Measurements from ENCODE around the gene LIMS2.

The LIMS2 gene

DNA sequence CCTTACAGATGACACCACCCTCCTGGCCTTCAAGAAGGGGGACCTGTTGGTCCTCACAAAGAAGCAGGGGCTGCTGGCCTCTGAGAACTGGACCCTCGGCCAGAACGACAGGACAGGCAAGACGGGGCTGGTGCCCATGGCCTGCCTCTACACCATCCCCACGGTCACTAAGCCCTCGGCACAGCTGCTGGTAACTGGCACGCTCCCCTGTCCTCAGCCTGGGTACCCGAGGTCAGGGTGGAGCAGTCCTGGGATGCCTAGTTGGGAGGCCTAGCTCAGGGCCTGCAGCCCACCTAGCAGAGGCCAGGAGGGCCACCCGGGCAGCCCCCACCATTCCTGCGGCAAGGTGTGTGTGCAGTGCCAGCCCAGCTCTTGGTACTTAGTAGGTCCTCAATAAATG, 45.7 kb downstream of the LIMS2 start:
- no peak for DNase-seq (ENCODE audit: low read depth)
- H3K4me3 ChIP-seq (ENCODE audit: control insufficient read depth, low read depth, low read length), result no peak overlapping the region
- TF ChIP-seq, protein P1, sequence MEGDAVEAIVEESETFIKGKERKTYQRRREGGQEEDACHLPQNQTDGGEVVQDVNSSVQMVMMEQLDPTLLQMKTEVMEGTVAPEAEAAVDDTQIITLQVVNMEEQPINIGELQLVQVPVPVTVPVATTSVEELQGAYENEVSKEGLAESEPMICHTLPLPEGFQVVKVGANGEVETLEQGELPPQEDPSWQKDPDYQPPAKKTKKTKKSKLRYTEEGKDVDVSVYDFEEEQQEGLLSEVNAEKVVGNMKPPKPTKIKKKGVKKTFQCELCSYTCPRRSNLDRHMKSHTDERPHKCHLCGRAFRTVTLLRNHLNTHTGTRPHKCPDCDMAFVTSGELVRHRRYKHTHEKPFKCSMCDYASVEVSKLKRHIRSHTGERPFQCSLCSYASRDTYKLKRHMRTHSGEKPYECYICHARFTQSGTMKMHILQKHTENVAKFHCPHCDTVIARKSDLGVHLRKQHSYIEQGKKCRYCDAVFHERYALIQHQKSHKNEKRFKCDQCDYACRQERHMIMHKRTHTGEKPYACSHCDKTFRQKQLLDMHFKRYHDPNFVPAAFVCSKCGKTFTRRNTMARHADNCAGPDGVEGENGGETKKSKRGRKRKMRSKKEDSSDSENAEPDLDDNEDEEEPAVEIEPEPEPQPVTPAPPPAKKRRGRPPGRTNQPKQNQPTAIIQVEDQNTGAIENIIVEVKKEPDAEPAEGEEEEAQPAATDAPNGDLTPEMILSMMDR (conservative IDR thresholded peaks at IDR 0.05; ENCODE audit: control insufficient read depth, insufficient read depth, low read depth, low read length), result no peak

DNA sequence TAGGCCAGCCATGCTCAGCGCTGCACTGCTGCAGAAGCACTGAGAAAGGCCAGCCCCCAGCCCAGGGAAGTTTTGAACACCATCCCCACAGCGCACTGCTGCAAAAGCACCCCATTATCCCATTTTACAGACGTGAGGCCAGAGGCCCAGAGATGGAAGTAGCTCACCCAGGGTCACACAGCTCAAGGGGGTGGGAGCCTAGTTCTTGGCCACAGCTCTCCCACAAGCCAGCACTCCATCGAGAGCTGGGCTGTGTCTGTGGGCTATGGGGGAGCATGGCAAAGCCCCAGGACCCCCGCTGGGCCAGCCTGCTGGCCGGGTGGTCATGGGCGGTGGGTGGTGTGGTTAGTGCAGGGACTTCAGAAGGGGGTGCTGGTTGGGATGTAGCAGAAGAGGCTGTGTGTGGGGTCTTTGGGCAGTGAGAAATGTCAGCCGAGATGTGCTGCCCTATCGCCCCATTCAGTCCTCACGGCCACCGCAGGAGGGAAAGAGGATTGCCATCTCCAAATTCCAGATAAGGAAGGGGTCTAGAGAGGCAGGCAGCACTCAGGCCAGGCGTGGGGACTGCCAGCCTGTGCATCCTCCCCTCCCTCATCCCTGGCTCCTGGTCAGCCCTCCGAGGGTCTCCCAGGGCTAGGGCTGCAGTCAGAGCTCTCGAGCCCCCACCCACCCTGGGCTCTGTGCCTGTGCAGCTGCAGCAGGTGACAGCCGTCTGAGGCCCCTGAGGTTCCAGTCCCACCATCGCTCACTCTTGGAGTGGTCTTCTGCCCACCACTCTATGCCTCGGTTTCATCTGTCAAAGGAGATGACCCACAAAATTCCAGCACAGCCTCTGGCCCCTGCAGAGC, 46.3 kb downstream of the LIMS2 start:
- TF ChIP-seq, protein P1 (conservative IDR thresholded peaks at IDR 0.05; ENCODE audit: control insufficient read depth, insufficient read depth, low read depth, low read length), result no peak
- DNase-seq (ENCODE audit: low read depth), result no peak
- no peak overlapping the region for H3K4me3 ChIP-seq (ENCODE audit: control insufficient read depth, low read depth, low read length)

DNA sequence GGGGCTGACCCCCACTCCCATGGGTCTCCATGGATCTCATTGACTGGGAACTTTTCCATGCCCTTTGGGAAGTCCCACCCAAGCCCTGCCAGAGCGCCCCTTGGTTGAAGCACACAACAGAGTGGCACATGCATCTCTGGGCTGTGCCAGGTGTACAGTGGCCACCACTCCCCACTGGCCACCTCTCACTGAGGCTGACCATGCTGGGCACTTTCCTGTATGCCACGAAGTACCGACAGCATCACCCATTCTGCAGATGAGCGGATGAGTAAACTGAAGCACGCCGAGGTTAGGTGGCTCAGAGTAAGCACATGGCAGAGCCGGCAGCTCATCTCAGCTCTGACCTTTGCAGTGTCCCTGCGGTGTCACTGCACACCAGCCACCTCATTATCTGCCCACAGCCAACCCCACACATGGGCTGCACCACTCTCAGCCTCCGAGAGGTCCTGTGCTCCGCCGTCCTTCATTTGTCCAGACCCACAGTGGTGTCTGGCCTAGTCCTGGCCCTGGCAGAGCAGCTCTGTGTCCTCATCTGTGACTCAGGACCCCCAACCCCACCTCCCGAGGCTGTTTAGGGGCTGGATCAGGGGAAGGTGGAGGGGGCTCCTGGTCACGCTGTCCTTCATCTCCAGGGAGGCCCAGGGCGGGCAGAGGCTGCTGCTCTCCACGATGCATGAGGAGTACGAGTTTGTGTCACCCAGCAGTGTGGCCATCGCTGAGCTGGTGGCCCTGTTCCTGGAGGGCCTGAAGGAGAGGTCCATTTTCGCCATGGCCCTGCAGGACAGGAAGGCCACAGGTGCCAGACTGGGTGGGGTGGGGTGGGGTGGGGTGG, 47.4 kb downstream of the LIMS2 start:
- DNase-seq (ENCODE audit: low read depth), result no peak
- TF ChIP-seq, protein P1 (conservative IDR thresholded peaks at IDR 0.05; ENCODE audit: control insufficient read depth, insufficient read depth, low read depth, low read length), result no peak
- no peak overlapping the region for H3K4me3 ChIP-seq (ENCODE audit: control insufficient read depth, low read depth, low read length)

DNA sequence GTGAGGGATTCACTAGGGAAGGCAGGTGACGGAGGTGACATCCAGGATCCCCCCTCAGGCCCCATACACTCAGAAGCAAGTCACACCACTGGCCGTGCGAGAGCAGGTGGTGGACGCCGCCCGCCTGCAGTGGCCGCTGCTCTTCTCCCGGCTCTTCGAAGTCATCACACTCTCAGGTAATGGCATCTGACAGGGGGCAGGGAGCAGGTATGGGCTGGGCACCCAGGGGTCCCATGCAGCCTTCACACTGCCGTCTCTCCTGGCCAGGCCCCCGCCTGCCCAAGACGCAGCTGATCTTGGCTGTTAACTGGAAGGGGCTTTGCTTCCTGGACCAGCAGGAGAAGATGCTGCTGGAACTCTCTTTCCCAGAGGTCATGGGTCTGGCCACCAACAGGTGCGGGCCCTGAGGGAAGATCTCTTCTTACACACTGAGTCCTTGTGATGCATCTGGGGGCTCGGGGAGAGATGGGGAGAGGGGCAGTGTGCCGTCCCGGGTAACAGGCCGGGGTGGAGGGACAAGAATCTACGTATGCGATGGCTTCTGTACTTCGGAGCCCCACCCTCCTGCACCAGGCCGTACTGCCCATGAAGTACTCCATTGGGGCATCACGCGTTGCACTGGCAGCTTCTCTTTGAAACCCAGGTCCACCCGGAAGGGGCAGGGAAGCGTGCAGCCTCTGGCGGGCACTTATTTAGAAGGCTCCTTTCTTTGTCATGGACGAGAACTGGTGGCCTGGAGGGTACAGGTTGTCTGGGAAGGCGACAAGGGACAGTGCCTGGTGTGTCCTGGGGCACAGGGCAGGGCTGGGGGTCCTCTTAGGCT, 48.2 kb downstream of the LIMS2 start:
- TF ChIP-seq, protein P1 (conservative IDR thresholded peaks at IDR 0.05; ENCODE audit: control insufficient read depth, insufficient read depth, low read depth, low read length), result no peak
- no peak overlapping the region for H3K4me3 ChIP-seq (ENCODE audit: control insufficient read depth, low read depth, low read length)
- no peak for DNase-seq (ENCODE audit: low read depth)

DNA sequence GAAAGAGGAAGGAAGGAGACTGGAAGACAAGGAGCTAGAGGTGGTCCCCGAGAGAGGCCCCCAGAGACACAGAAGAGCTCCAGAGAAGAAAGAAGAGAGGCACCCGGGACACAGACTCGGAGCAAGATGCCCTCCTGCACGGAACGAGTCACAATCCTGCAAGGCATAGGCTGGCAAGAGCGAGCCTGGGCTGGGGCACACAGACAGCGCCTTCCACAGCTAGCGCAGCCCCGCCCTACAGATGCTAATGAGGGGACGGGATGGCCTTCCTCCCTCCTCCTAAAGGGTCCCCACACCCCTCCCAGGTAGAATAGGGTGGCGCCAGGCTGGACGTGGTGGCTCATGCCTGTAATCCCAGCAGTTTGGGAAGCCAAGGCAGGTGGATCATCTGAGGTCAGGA, 49.2 kb downstream of the LIMS2 start:
- DNase-seq (ENCODE audit: low read depth), result no peak
- TF ChIP-seq, protein P1 (conservative IDR thresholded peaks at IDR 0.05; ENCODE audit: control insufficient read depth, insufficient read depth, low read depth, low read length), result no peak
- no peak overlapping the region for H3K4me3 ChIP-seq (ENCODE audit: control insufficient read depth, low read depth, low read length)

DNA sequence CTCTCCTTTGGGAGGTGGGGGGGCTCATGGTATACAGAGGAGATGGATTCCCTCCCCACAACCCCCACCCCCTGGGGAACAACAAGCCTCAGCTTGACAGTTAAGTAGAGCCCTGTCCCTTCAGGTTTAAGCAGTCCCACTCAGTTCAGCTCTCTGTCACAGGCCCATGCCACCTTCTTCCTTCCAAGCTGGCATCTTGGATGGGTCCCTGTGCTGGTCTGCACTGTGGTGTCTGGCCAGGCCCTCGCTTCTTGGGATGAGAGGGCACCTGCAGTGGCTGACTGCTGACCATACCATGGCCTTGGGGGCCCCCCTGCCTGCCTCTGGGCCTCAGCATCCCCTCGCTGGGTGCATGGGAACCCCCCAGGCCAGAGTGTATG, 49.8 kb downstream of the LIMS2 start:
- no peak overlapping the region for H3K4me3 ChIP-seq (ENCODE audit: control insufficient read depth, low read depth, low read length)
- TF ChIP-seq, protein P1 (conservative IDR thresholded peaks at IDR 0.05; ENCODE audit: control insufficient read depth, insufficient read depth, low read depth, low read length), result no peak
- no peak for DNase-seq (ENCODE audit: low read depth)
